ENCODE results near the gene TMEM39B. TPM values are rescaled to one million over a fixed set of nuclear protein-coding genes. Genes with fewer than 3 reads are reported as not detected.

The TMEM39B gene
- total and polyA plus RNA-seq, 2 experiments from 2014 or later = 10.1 to 17.8 TPM

- H3K27ac Mint-ChIP-seq = no peak overlapping the region
- Histone ChIP-seq H3K9me2 (ENCODE audit: insufficient read depth) (no peaks in the 10 kb centered on the region), H3K4me3 (no peak overlapping the region), H3F3A (replicated peaks; ENCODE audit: low read depth) (peaks cover 43% of the 10 kb centered on the region), H2AFZ (no peak overlapping the region), H3K27me3 (ENCODE audit: insufficient read depth) (no peaks in the 10 kb centered on the region), H3K27ac (ENCODE audit: low read depth) (no peak overlapping the region), H3K79me2 (replicated peaks; ENCODE audit: insufficient read depth) (peaks cover 34% of the 10 kb centered on the region), H4K20me1 (replicated peaks; ENCODE audit: insufficient read depth) (peaks cover 41% of the 10 kb centered on the region), H3K4me2 (no peak overlapping the region), H3K36me3 (ENCODE audit: insufficient read depth) (peaks cover 84% of the 10 kb centered on the region), H3K4me1 (ENCODE audit: insufficient read depth) (no peaks in the 10 kb centered on the region)
- peaks cover 2% of the 10 kb centered on the region for H3K27me3 Mint-ChIP-seq (ENCODE audit: insufficient read depth, low read depth, poor library complexity)
- H3K4me1 Mint-ChIP-seq = no peaks in the 10 kb centered on the region
- H3K9me3 Mint-ChIP-seq = no peaks in the 10 kb centered on the region
- peaks cover 46% of the 10 kb centered on the region for H3K36me3 Mint-ChIP-seq (ENCODE audit: low read depth)
- ATAC-seq (no peak), DNase-seq (ENCODE audit: low spot score) (no peak)
- TF ChIP-seq REST (IDR thresholded peaks at IDR 0.05; ENCODE audit: unreplicated experiment) = no peak
- no peak for TF ChIP-seq ETS1 (IDR thresholded peaks at IDR 0.05)
- TF ChIP-seq CREB1 (CRISPR knock-in tag; IDR thresholded peaks at IDR 0.05; ENCODE audit: low read depth) = no peak
- no peak for TF ChIP-seq ZNF114 (CRISPR knock-in tag; IDR thresholded peaks at IDR 0.05)
- TF ChIP-seq ZNF331 (CRISPR knock-in tag; IDR thresholded peaks at IDR 0.05; ENCODE audit: low read depth) = no peak
- no peak for TF ChIP-seq STAT1 (IDR thresholded peaks at IDR 0.05; ENCODE audit: unreplicated experiment)
- TF ChIP-seq NANOG (IDR thresholded peaks at IDR 0.05; ENCODE audit: borderline replicate concordance) = no peak
- no peak for TF ChIP-seq CTCF (conservative IDR thresholded peaks at IDR 0.05; ENCODE audit: low read depth in 2 of 2)
- H3K4me3 Mint-ChIP-seq = no peak overlapping the region
Measured at GRCh38 chr1:32040711-32041110, 32.0 kb upstream of the TMEM39B start.

GRCh38 chr1:32042330-32042729 is 30.4 kb upstream of the TMEM39B start:
- H3K4me1 ChIP-seq (ENCODE audit: insufficient read depth) = no peaks in the 10 kb centered on the region
- Mint-ChIP-seq H3K4me3 (no peak overlapping the region), H3K27me3 (ENCODE audit: insufficient read depth, low read depth, poor library complexity) (peaks cover 2% of the 10 kb centered on the region), H3K4me1 (no peaks in the 10 kb centered on the region), H3K9me3 (no peaks in the 10 kb centered on the region), H3K36me3 (ENCODE audit: low read depth) (peaks cover 44% of the 10 kb centered on the region), H3K27ac (no peak overlapping the region)
- H2AFZ ChIP-seq = no peak overlapping the region
- ATAC-seq (no peak), DNase-seq (ENCODE audit: low spot score) (no peak)
- H3K36me3 ChIP-seq (ENCODE audit: insufficient read depth) = peaks cover 89% of the 10 kb centered on the region
- H3K9me2 ChIP-seq (ENCODE audit: insufficient read depth) = no peaks in the 10 kb centered on the region
- peaks cover 44% of the 10 kb centered on the region for H4K20me1 ChIP-seq (replicated peaks; ENCODE audit: insufficient read depth)
- peaks cover 41% of the 10 kb centered on the region for H3F3A ChIP-seq (replicated peaks; ENCODE audit: low read depth)
- no peaks in the 10 kb centered on the region for H3K27me3 ChIP-seq (ENCODE audit: insufficient read depth)
- H3K4me2 ChIP-seq = no peak overlapping the region
- H3K27ac ChIP-seq (ENCODE audit: low read depth) = no peak overlapping the region
- H3K4me3 ChIP-seq = no peak overlapping the region
- peaks cover 18% of the 10 kb centered on the region for H3K79me2 ChIP-seq (replicated peaks; ENCODE audit: insufficient read depth)
- TF ChIP-seq EZH2phosphoT487 (IDR thresholded peaks at IDR 0.05; ENCODE audit: unreplicated experiment) (no peak), REST (IDR thresholded peaks at IDR 0.05; ENCODE audit: unreplicated experiment) (no peak)

All from GM23338 (cell line).